Measurements from ENCODE around the gene WNT2. TPM values are rescaled to one million over a fixed set of nuclear protein-coding genes. Genes with fewer than 3 reads are reported as not detected.

Gene WNT2
- polyA plus RNA-seq, 1 donor from 2014 or later: not detected

DNA sequence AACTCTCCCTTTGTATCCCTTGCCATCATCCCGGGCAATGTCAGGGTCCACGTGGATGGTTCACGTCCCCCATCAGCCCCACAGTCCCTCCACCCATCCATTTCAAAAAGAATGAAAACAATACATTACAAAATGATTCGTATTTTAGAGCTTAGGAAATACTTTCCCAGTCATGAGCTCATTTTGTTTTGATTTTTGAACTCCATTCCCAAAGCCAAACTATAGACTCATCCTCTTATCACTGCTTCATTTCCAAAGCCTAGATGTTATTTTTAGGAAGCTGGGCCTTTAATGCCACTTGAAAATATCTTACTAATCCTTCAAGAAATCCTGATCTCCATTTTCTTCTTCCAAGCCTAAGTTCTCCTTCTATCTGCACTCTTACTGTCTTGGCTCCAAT, 72.1 kb downstream of the WNT2 start:
- TF ChIP-seq EP300 (conservative IDR thresholded peaks at IDR 0.05; ENCODE audit: poor library complexity, severe bottlenecking): no peak
- TF ChIP-seq, protein P1, sequence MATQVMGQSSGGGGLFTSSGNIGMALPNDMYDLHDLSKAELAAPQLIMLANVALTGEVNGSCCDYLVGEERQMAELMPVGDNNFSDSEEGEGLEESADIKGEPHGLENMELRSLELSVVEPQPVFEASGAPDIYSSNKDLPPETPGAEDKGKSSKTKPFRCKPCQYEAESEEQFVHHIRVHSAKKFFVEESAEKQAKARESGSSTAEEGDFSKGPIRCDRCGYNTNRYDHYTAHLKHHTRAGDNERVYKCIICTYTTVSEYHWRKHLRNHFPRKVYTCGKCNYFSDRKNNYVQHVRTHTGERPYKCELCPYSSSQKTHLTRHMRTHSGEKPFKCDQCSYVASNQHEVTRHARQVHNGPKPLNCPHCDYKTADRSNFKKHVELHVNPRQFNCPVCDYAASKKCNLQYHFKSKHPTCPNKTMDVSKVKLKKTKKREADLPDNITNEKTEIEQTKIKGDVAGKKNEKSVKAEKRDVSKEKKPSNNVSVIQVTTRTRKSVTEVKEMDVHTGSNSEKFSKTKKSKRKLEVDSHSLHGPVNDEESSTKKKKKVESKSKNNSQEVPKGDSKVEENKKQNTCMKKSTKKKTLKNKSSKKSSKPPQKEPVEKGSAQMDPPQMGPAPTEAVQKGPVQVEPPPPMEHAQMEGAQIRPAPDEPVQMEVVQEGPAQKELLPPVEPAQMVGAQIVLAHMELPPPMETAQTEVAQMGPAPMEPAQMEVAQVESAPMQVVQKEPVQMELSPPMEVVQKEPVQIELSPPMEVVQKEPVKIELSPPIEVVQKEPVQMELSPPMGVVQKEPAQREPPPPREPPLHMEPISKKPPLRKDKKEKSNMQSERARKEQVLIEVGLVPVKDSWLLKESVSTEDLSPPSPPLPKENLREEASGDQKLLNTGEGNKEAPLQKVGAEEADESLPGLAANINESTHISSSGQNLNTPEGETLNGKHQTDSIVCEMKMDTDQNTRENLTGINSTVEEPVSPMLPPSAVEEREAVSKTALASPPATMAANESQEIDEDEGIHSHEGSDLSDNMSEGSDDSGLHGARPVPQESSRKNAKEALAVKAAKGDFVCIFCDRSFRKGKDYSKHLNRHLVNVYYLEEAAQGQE (IDR thresholded peaks at IDR 0.05; ENCODE audit: borderline replicate concordance): no peak
- TF ChIP-seq, protein P2, sequence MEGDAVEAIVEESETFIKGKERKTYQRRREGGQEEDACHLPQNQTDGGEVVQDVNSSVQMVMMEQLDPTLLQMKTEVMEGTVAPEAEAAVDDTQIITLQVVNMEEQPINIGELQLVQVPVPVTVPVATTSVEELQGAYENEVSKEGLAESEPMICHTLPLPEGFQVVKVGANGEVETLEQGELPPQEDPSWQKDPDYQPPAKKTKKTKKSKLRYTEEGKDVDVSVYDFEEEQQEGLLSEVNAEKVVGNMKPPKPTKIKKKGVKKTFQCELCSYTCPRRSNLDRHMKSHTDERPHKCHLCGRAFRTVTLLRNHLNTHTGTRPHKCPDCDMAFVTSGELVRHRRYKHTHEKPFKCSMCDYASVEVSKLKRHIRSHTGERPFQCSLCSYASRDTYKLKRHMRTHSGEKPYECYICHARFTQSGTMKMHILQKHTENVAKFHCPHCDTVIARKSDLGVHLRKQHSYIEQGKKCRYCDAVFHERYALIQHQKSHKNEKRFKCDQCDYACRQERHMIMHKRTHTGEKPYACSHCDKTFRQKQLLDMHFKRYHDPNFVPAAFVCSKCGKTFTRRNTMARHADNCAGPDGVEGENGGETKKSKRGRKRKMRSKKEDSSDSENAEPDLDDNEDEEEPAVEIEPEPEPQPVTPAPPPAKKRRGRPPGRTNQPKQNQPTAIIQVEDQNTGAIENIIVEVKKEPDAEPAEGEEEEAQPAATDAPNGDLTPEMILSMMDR (IDR thresholded peaks at IDR 0.05; ENCODE audit: poor library complexity, severe bottlenecking): no peak
- TF ChIP-seq MXI1 (conservative IDR thresholded peaks at IDR 0.05; ENCODE audit: poor library complexity, severe bottlenecking): no peak
- no peak for TF ChIP-seq EZH2 (IDR thresholded peaks at IDR 0.05; ENCODE audit: borderline replicate concordance, insufficient read depth, low read length, poor library complexity, severe bottlenecking)
- no peak for TF ChIP-seq POLR2AphosphoS5 (IDR thresholded peaks at IDR 0.05)
- TF ChIP-seq TAF1 (IDR thresholded peaks at IDR 0.05; ENCODE audit: low read depth): no peak
- no peak for TF ChIP-seq RAD21 (conservative IDR thresholded peaks at IDR 0.05)
- TF ChIP-seq SMC3 (conservative IDR thresholded peaks at IDR 0.05; ENCODE audit: poor library complexity): no peak
- Histone ChIP-seq H3K9me3 (ENCODE audit: low read length) (no peaks in the 10 kb centered on the region), H3K27ac (ENCODE audit: low read length) (no peak overlapping the region), H3K9ac (ENCODE audit: low read length) (no peak overlapping the region), H2AFZ (ENCODE audit: low read depth, low read length) (no peak overlapping the region), H3K4me3 (ENCODE audit: low read length) (no peak overlapping the region), H3F3A (ENCODE audit: insufficient read depth, low read length, poor library complexity, severe bottlenecking) (no peaks in the 10 kb centered on the region), H3K27me3 (ENCODE audit: insufficient read depth, low read depth, low read length) (no peaks in the 10 kb centered on the region), H3K4me2 (ENCODE audit: low read length) (no peak overlapping the region), H3K79me2 (replicated peaks; ENCODE audit: insufficient read depth, low read length) (no peaks in the 10 kb centered on the region), H3K36me3 (ENCODE audit: insufficient read depth, low read length) (no peaks in the 10 kb centered on the region), H4K20me1 (ENCODE audit: insufficient read depth) (no peaks in the 10 kb centered on the region), H3K9me2 (ENCODE audit: insufficient read depth, low read length) (no peaks in the 10 kb centered on the region)

DNA sequence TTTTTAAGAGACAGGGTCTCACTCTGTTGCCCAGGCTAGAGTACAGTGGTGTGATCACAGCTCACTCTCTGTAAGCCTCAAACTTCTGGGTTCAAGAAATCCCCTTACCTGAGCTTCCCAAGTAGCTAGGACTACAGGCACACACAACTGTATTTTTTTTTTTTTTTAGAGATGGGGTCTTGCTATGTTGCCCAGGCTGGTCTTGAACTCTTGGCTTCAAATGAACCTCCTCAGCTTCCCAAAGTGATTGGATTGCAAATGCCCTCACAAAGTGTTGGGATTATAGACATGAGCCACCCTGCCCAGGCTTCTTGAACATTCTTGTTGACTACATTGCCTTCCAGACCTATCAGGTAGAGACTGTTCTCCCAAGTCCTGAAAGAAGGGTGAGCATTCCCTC, 72.6 kb downstream of the WNT2 start:
- no peak overlapping the region for H2AFZ ChIP-seq (ENCODE audit: low read depth, low read length)
- no peaks in the 10 kb centered on the region for H3F3A ChIP-seq (ENCODE audit: insufficient read depth, low read length, poor library complexity, severe bottlenecking)
- H3K9me2 ChIP-seq (ENCODE audit: insufficient read depth, low read length): no peaks in the 10 kb centered on the region
- H3K4me3 ChIP-seq (ENCODE audit: low read length): no peak overlapping the region
- no peak overlapping the region for H3K4me2 ChIP-seq (ENCODE audit: low read length)
- TF ChIP-seq EP300 (conservative IDR thresholded peaks at IDR 0.05; ENCODE audit: poor library complexity, severe bottlenecking) (no peak), MXI1 (conservative IDR thresholded peaks at IDR 0.05; ENCODE audit: poor library complexity, severe bottlenecking) (no peak)
- no peaks in the 10 kb centered on the region for H3K36me3 ChIP-seq (ENCODE audit: insufficient read depth, low read length)
- no peaks in the 10 kb centered on the region for H4K20me1 ChIP-seq (ENCODE audit: insufficient read depth)
- no peaks in the 10 kb centered on the region for H3K79me2 ChIP-seq (replicated peaks; ENCODE audit: insufficient read depth, low read length)
- H3K9ac ChIP-seq (ENCODE audit: low read length): no peak overlapping the region
- H3K27ac ChIP-seq (ENCODE audit: low read length): no peak overlapping the region
- H3K9me3 ChIP-seq (ENCODE audit: low read length): no peaks in the 10 kb centered on the region
- no peaks in the 10 kb centered on the region for H3K27me3 ChIP-seq (ENCODE audit: insufficient read depth, low read depth, low read length)

DNA sequence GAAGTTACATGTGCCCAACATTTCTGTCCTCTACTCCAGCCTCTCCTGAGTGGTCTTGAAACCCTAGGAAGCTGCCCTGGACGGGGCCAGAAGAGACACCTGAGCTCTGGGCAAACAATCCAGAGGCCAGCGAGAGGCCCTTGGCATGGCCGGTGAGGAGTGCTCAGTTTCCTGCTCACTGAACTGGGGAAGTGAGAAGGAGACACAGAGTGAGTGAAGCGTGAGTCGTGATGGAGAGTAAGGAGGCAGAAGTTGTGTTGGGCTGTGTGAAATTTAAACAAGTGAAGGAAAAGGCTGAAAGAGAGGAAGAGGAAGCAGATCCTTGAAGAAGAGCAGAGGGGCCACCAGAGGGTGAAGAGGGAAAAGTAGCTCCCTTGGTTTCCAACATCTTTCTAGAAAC, 73.2 kb downstream of the WNT2 start:
- no peak overlapping the region for H2AFZ ChIP-seq (ENCODE audit: low read depth, low read length)

More for the DNA sequence above, 73.2 kb downstream of the WNT2 start:
- no peaks in the 10 kb centered on the region for H3K27me3 ChIP-seq (ENCODE audit: insufficient read depth, low read depth, low read length)
- no peak overlapping the region for H3K27ac ChIP-seq (ENCODE audit: low read length)
- no peak for TF ChIP-seq RAD21 (conservative IDR thresholded peaks at IDR 0.05)
- no peak overlapping the region for H3K4me2 ChIP-seq (ENCODE audit: low read length)
- no peak overlapping the region for H3K9ac ChIP-seq (ENCODE audit: low read length)
- H3K36me3 ChIP-seq (ENCODE audit: insufficient read depth, low read length): no peaks in the 10 kb centered on the region
- H3K79me2 ChIP-seq (replicated peaks; ENCODE audit: insufficient read depth, low read length): no peaks in the 10 kb centered on the region
- H4K20me1 ChIP-seq (ENCODE audit: insufficient read depth): no peaks in the 10 kb centered on the region
- H3K4me3 ChIP-seq (ENCODE audit: low read length): no peak overlapping the region
- H3K9me3 ChIP-seq (ENCODE audit: low read length): no peaks in the 10 kb centered on the region
- H3F3A ChIP-seq (ENCODE audit: insufficient read depth, low read length, poor library complexity, severe bottlenecking): no peaks in the 10 kb centered on the region
- no peaks in the 10 kb centered on the region for H3K9me2 ChIP-seq (ENCODE audit: insufficient read depth, low read length)
